Fibroblast of lung (primary cell): ENCODE measurements around the gene DPEP1. TPM values are rescaled to one million over a fixed set of nuclear protein-coding genes. Genes with fewer than 3 reads are reported as not detected.

Source experiments
- DNase-seq, 2 donors: peaks; one replicate each; pipeline versions ENCODE4 v3.0.0 to v3.0.0-alpha.2; 2010; ENCODE audit warnings: low read depth in 2 of 2
- H2AFZ ChIP-seq: 2 replicates; pipeline ENCODE4 v1.5.1; 2012; ENCODE audit warnings: low read length, control low read depth, inconsistent platforms
- H3K27ac ChIP-seq: 2 replicates; pipeline ENCODE4 v1.5.1; 2011; ENCODE audit warnings: low read length, control low read depth; ENCODE audit not compliant: insufficient read depth
- H3K27me3 ChIP-seq: 2 replicates; pipeline ENCODE4 v1.5.1; 2011; ENCODE audit warnings: mild to moderate bottlenecking, low read length; ENCODE audit not compliant: control insufficient read depth, insufficient read depth
- H3K36me3 ChIP-seq: 2 replicates; pipeline ENCODE4 v1.5.1; 2011; ENCODE audit warnings: low read length; ENCODE audit not compliant: control insufficient read depth, insufficient read depth
- H3K4me1 ChIP-seq: 2 replicates; pipeline ENCODE4 v1.5.1; 2011; ENCODE audit warnings: low read length; ENCODE audit not compliant: control insufficient read depth, insufficient read depth; ENCODE audit errors: extremely low read depth
- H3K4me2 ChIP-seq: 2 replicates; pipeline ENCODE4 v1.5.1; 2011; ENCODE audit warnings: low read length, control low read depth; ENCODE audit not compliant: insufficient read depth; ENCODE audit errors: extremely low read depth
- H3K4me3 ChIP-seq, 4 experiments: fragments of 200-600 bp in 1 of 4; sonication (generic) in 1 of 4; replicated peaks in 1 of 4; 2 replicates each; pipeline ENCODE4 v1.5.1; 2011 to 2016; ENCODE audit warnings: low read length in 4 of 4, low read depth in 3 of 4, mild to moderate bottlenecking in 3 of 4, control low read depth in 2 of 4, inconsistent platforms in 1 of 4, mixed read lengths in 1 of 4; ENCODE audit not compliant: insufficient read depth in 1 of 4; ENCODE audit errors: control extremely low read depth in 1 of 4
- H3K79me2 ChIP-seq: 2 replicates; pipeline ENCODE4 v1.5.1; 2012; ENCODE audit warnings: mild to moderate bottlenecking, low read length, inconsistent platforms; ENCODE audit not compliant: control insufficient read depth, insufficient read depth
- H3K9ac ChIP-seq: 2 replicates; pipeline ENCODE4 v1.5.1; 2011; ENCODE audit warnings: mild to moderate bottlenecking, low read length, control low read depth; ENCODE audit not compliant: insufficient read depth
- H3K9me3 ChIP-seq: 2 replicates; pipeline ENCODE4 v1.5.1; 2012; ENCODE audit warnings: low read depth, low read length; ENCODE audit not compliant: control insufficient read depth, insufficient read depth
- H4K20me1 ChIP-seq: 2 replicates; pipeline ENCODE4 v1.5.1; 2011; ENCODE audit warnings: low read length; ENCODE audit not compliant: control insufficient read depth, insufficient read depth; ENCODE audit errors: extremely low read depth
- CTCF ChIP-seq, 2 donors: IDR thresholded peaks in 1 of 2; conservative IDR thresholded peaks in 1 of 2; 1 replicate in 1 of 2; 2 replicates in 1 of 2; pipeline ENCODE4 v1.5.1; 2011 to 2012; ENCODE audit warnings: low read length in 2 of 2, control low read depth in 1 of 2, inconsistent platforms in 1 of 2, low read depth in 1 of 2, mild to moderate bottlenecking in 1 of 2
- EZH2 ChIP-seq: IDR thresholded peaks from 2 replicates; pipeline ENCODE4 v1.5.1; 2012; ENCODE audit warnings: low read length, control low read depth, mild to moderate bottlenecking; ENCODE audit errors: missing control alignments
- polyA plus RNA-seq, 2 donors: library from polyadenylated mRNA; depleted of rRNA in 1 of 2; stranded (reverse) in 1 of 2; unstranded in 1 of 2; fragments of >200 nt; gene quantifications; 2 replicates each; pipeline ENCODE4 v1.2.1, GENCODE V29; 2011 to 2012; ENCODE audit warnings: missing spikeins in 1 of 2
- total RNA-seq: library from RNA; depleted of rRNA; stranded (reverse); fragments of >200 nt; gene quantifications from 2 replicates; pipeline ENCODE4 v1.2.1, GENCODE V29; 2014

The DPEP1 gene
- total and polyA plus RNA-seq, 2 donors (not counting 1 experiment from before 2014, with no cell fraction given): 0.17 TPM; not detected in 1

- Histone ChIP-seq H3K4me2 (peak overlapping the region; percentile 75), H2AFZ (no peak overlapping the region), H3K4me1 (peaks cover 23% of the 10 kb centered on the region), H3K27me3 (no peaks in the 10 kb centered on the region), H3K36me3 (peaks cover 25% of the 10 kb centered on the region), H3K79me2 (peaks cover 29% of the 10 kb centered on the region), H3K9me3 (no peaks in the 10 kb centered on the region), H3K4me3 (peak overlapping the region in 2 of 4 experiments; percentile 9 to 32), H4K20me1 (peaks cover 3% of the 10 kb centered on the region), H3K9ac (no peak overlapping the region), H3K27ac (no peak overlapping the region)
- no peak for TF ChIP-seq EZH2
- TF ChIP-seq CTCF (conservative IDR thresholded peaks at IDR 0.05 in 1 of 2, IDR thresholded peaks at IDR 0.05 in 1 of 2; ENCODE audit: low read depth in 1 of 2, low read length in 2 of 2): peak; percentile 38 to 59
- peak; percentile 50 to 56 for DNase-seq
Measured at GRCh38 chr16:89565506-89566372, 47.7 kb upstream of the DPEP1 start.

- DNase-seq: no peak
Measured at GRCh38 chr16:89567656-89568594, 45.5 kb upstream of the DPEP1 start.

More at GRCh38 chr16:89567656-89568594, 45.5 kb upstream of the DPEP1 start:
- Histone ChIP-seq H3K4me1 (peaks cover 23% of the 10 kb centered on the region), H4K20me1 (peaks cover 3% of the 10 kb centered on the region), H3K27ac (no peak overlapping the region), H3K79me2 (peaks cover 7% of the 10 kb centered on the region), H2AFZ (no peak overlapping the region), H3K9ac (no peak overlapping the region), H3K4me3 (no peak overlapping the region), H3K9me3 (no peaks in the 10 kb centered on the region), H3K4me2 (no peak overlapping the region), H3K27me3 (no peaks in the 10 kb centered on the region), H3K36me3 (peaks cover 12% of the 10 kb centered on the region)
- no peak for TF ChIP-seq CTCF (conservative IDR thresholded peaks at IDR 0.05 in 1 of 2, IDR thresholded peaks at IDR 0.05 in 1 of 2; ENCODE audit: low read depth in 1 of 2, low read length in 2 of 2)
- TF ChIP-seq EZH2: no peak
